ENCODE data around the gene SDC1. TPM values are rescaled to one million over a fixed set of nuclear protein-coding genes. Genes with fewer than 3 reads are reported as not detected.

SDC1 gene
- total RNA-seq, 6 experiments from 2014 or later: 92.1 to 141 (median 133) TPM

- Mint-ChIP-seq H3K4me1 (ENCODE audit: low read depth) (peaks cover 30% of the 10 kb centered on the region), H3K27ac (no peak overlapping the region), H3K9me3 (no peaks in the 10 kb centered on the region), H3K27me3 (ENCODE audit: insufficient read depth) (no peaks in the 10 kb centered on the region; the same call in none of the 2 replicates), H3K4me3 (no peak overlapping the region), H3K36me3 (ENCODE audit: low read depth) (no peaks in the 10 kb centered on the region)
- DNase-seq: no peak
- no peak for TF ChIP-seq CTCF (IDR thresholded peaks at IDR 0.05)
These were observed 34.8 kb downstream of the SDC1 start for GRCh38 chr2:20190170-20190569.

- no peak overlapping the region for H3K4me3 Mint-ChIP-seq
- H3K27ac Mint-ChIP-seq: no peak overlapping the region
- peaks cover 38% of the 10 kb centered on the region for H3K4me1 Mint-ChIP-seq (ENCODE audit: low read depth)
- no peak for TF ChIP-seq CTCF (IDR thresholded peaks at IDR 0.05)
- H3K27me3 Mint-ChIP-seq (ENCODE audit: insufficient read depth): no peaks in the 10 kb centered on the region; the same call in none of the 2 replicates
- no peaks in the 10 kb centered on the region for H3K9me3 Mint-ChIP-seq
- DNase-seq: no peak
- H3K36me3 Mint-ChIP-seq (ENCODE audit: low read depth): no peaks in the 10 kb centered on the region
These were observed 35.5 kb downstream of the SDC1 start for GRCh38 chr2:20189299-20189931.

- peaks cover 43% of the 10 kb centered on the region for H3K4me1 Mint-ChIP-seq (ENCODE audit: low read depth)
- TF ChIP-seq CTCF (IDR thresholded peaks at IDR 0.05): no peak
- H3K4me3 Mint-ChIP-seq: no peak overlapping the region
- no peaks in the 10 kb centered on the region; the same call in none of the 2 replicates for H3K27me3 Mint-ChIP-seq (ENCODE audit: insufficient read depth)
- H3K27ac Mint-ChIP-seq: no peak overlapping the region
- H3K36me3 Mint-ChIP-seq (ENCODE audit: low read depth): no peaks in the 10 kb centered on the region
- DNase-seq: no peak
- no peaks in the 10 kb centered on the region for H3K9me3 Mint-ChIP-seq
These were observed 36.1 kb downstream of the SDC1 start for GRCh38 chr2:20188851-20189250.

GRCh38 chr2:20188201-20188600, 36.7 kb downstream of the SDC1 start:
- Mint-ChIP-seq H3K4me3 (no peak overlapping the region), H3K4me1 (ENCODE audit: low read depth) (peaks cover 50% of the 10 kb centered on the region), H3K36me3 (ENCODE audit: low read depth) (no peaks in the 10 kb centered on the region), H3K27me3 (ENCODE audit: insufficient read depth) (no peaks in the 10 kb centered on the region; the same call in none of the 2 replicates), H3K9me3 (no peaks in the 10 kb centered on the region), H3K27ac (no peak overlapping the region)
- TF ChIP-seq CTCF (IDR thresholded peaks at IDR 0.05): no peak
- no peak for DNase-seq

GRCh38 chr2:20187331-20187730, 37.6 kb downstream of the SDC1 start:
- no peak for TF ChIP-seq CTCF (IDR thresholded peaks at IDR 0.05)
- no peaks in the 10 kb centered on the region for H3K36me3 Mint-ChIP-seq (ENCODE audit: low read depth)
- no peak for DNase-seq
- peaks cover 58% of the 10 kb centered on the region for H3K4me1 Mint-ChIP-seq (ENCODE audit: low read depth)
- no peak overlapping the region for H3K27ac Mint-ChIP-seq
- no peaks in the 10 kb centered on the region for H3K9me3 Mint-ChIP-seq
- no peak overlapping the region for H3K4me3 Mint-ChIP-seq
- no peaks in the 10 kb centered on the region; the same call in none of the 2 replicates for H3K27me3 Mint-ChIP-seq (ENCODE audit: insufficient read depth)
